Endothelial cell of hepatic sinusoid (primary cell): ENCODE results near the gene CST8.

Experiments used
- in situ Hi-C: cut with HindIII; loops from 2 replicates; pipeline ENCODE4 v1.10.0; 2017; ENCODE audit warnings: low sequenced_read_pairs

The CST8 gene

GRCh38 chr20:23475395-23475794 lies 15.5 kb upstream of the CST8 start:
- in situ Hi-C loops, result no loop called here

DNA sequence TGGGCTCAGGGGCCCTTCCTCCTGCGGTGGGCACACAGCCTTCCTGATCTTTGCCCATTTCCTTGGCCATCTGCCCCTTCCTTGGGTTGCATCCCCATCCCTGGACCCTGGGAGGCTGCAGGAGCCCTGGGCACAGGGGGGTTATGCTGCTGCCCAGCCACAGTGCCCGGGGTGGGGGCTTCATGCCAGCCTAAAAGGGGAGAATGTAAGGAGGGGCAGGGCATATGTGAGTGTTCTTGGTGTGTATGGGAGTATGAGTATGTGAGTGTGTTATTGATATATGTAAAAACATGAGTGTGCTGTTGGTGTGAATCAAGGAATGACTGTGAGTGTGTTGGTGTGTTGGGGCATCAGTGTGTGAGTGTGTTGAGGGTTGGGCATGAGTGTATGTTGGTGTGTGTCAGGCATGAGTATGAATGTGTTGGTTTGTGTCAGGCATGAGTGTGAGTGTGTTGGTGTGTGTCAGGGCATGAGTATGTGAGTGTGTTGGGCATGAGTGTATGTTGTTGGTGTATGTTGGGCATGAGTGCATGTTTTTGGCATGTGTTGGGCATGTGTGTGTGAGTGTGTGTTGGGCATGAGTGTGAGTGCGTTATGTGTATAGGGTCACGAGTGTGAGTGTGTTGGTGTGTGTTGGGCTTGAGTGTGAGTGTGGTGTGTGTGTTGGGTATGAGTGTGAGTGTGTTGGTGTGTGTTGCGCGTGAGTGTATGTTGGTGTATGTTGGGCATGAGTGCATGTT lies 14.7 kb upstream of the CST8 start:
- in situ Hi-C loops, result no loop called here

DNA sequence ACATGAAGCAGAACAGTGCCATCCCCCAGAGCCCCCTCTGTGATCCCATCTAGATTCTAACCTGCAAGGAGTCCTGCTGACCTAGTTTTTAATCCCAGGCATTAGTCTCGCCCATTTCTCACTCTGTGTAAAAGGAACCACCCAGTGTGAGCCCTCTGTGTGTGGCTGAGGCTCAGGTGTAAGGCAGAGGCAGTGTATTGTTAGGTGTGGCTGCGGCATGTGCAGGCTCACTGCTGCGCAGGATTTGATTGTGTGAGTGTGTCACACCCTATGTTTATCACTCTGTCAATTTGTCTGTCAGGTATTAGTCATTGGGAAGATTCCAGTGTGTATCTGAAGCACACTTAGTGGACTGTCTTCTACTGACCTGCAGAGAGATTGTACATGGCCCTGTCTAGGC lies 13.7 kb upstream of the CST8 start:
- in situ Hi-C loops, result no loop called here

GRCh38 chr20:23479043-23479442 lies 11.9 kb upstream of the CST8 start:
- in situ Hi-C loops, result no loop called here

- in situ Hi-C loops, result no loop called here
Observed at GRCh38 chr20:23482138-23482537, 8.8 kb upstream of the CST8 start.

DNA sequence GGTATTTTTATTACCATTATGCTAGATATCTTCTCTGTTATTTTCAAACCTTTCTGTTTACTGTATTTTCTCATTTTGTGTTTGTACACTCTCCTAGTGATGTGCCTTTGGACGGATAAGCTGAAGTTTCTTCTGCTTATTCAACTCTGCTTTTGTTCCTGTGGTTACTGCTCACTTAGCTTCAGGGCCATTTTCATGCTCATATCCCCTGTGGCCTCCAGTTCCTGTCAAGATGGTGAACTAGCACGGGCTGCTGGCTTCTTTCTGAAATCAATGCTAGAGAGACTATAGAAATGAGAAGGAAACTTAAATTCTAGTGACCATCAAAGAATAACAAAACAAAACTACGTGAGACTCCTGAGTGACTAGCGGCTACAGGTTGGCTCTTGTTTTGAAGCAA lies 6.8 kb upstream of the CST8 start:
- in situ Hi-C loops, result no loop called here

DNA sequence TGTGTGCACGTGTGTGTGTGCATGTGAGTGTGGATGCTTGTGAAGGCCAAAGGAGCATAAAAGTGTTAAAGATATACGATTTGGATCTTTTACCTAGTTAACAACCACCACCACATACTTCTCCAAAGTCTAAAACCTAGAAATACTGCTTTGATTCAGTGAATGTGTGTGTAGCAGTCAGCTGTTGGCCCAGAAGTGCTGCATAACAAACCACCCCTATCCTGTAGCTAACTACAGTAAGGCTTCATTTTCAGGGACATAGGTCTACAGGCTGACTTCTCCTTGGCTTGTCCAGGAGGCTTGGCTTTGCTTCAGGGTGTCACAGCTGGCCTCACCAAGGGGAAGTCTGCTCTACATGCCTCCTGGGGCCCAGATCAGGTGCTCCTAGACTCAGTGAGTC lies 2.4 kb upstream of the CST8 start:
- in situ Hi-C loops, result no loop called here

DNA sequence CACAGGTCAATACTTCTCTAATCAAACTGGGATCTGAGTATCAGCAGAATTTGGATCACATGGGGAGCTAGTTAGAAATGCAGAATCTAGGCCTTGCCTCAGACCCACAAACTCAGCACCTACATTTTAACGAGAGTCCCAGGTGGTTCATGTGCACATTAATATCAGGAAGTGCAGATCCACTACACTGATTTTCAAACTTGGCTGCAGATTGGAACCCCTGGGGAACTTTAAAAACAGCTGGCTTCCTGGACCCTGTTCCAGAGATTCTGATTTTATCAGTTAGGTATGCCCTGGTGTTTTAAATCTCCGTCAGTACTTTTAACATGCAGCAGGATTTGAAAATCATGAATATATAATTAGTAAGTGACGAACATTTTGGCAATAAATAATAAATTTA lies 1.9 kb upstream of the CST8 start:
- in situ Hi-C loops, result no loop called here

GRCh38 chr20:23492292-23492691 lies 1.4 kb downstream of the CST8 start:
- in situ Hi-C loops, result no loop called here

DNA sequence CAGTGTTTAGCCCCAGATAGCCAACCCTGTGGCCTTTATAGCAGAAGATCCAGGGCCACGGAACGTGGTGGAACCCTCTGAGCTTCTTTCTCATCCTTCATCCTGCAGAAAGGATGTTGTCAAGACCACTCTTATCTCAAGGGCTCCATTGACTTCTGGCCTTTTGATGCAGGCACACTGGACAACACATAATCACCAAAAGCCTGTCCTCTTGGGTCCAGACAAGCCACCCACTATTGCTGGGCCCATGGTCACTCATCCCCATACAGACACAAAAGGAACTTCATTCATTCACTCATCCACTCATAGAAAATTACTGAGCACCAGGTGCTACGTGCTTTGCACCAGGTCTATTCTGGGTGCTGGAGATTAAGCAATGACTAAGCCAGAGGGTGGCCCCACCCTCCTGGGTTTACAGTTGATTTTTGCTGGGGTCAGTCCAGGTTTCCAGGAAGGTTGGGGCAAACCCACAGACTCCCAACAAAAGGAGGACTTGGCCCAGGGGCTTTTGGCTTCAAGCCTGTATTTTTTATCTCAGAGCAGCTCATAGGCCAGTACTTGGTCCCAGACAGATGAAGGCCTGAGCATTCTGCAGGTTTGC lies 2.4 kb downstream of the CST8 start:
- in situ Hi-C loops, result no loop called here

- in situ Hi-C loops, result no loop called here
Observed at GRCh38 chr20:23497536-23497935, 6.6 kb downstream of the CST8 start.

DNA sequence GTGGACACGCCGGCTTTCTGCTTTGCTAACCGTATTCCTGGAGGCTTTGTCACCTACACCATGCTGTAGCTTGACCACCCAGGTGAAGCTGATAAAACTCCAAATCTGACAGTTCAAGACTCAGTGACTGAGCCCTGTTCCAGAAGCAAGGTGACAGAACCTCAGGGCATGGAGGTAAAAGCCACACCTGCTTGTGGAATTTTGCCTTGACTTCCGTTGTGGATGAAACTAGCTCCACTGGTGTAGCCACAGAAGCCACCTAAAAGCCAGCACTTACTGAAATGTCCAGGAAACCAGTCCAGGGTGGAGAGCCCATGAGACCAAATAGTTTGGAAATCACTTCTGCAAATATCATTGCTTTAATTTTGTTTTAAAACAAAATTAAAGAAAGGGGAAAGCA lies 11.0 kb downstream of the CST8 start:
- in situ Hi-C loops, result loop anchor here (10.0 kb wide), 1 partner anchor 1157 kb away; no protein-coding TSS in a partner anchor

- in situ Hi-C loops, result loop anchor here (10.0 kb wide), 1 partner anchor 1159 kb away; no protein-coding TSS in a partner anchor
Observed at GRCh38 chr20:23503649-23504048, 12.7 kb downstream of the CST8 start.

DNA sequence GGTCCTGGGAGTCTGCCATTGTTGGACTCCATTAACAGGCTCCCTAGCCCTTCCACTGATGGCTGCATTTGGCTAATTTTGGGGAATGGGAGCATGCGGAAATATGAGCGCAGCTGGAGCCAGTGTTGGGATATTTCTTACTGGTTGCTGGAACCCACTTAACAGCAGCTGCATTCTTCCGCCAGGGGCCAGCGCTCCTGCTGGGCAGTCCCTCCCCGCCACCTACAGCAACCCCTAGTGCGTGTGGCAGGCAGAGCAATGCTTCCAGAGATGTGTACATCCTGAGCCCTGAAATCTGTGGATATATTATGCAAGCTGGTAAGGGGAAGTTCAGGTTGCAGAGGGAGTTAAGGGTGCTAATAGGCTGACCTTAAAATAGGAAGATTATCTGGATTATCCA lies 16.4 kb downstream of the CST8 start:
- in situ Hi-C loops, result loop anchor here (10.0 kb wide), 1 partner anchor 1163 kb away; no protein-coding TSS in a partner anchor

DNA sequence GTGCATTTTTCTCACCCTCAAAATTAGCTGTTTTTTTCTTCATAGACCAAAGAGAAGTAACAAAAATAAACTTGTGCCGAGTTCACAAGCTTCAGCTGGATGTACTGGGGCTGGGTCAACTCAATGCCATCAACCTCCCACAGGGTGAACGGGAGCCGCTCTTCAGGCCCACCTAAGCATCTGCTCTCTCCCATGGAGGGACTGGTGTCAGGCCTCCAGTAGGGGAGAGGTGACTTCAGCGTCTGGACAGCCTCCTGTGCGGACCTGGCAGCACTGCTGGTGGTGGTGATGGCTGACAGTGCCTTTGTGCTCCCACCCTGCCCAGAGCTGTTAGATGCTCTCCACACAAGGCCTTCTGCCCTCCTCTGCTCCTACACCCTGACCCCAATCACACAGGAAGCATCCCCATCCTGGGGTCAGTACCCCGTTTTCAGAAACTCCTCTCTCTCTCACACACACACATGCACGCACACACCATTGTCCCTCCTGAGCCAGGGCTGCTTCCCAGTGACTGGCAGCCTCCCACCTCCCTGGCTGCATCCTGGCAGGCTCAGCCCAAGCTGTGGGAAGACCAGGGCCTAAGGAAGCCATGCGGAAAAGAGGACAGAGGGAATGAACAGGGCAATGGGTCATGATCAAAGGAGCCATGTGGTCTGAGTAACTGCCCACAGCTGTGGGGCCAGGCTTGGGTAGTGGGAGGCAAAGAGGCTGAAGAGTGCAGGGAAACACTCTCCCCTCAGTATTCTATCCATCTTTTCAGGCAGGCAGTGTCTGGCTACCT lies 17.7 kb downstream of the CST8 start:
- in situ Hi-C loops, result loop anchor here (10.0 kb wide), 1 partner anchor 1164 kb away; no protein-coding TSS in a partner anchor

DNA sequence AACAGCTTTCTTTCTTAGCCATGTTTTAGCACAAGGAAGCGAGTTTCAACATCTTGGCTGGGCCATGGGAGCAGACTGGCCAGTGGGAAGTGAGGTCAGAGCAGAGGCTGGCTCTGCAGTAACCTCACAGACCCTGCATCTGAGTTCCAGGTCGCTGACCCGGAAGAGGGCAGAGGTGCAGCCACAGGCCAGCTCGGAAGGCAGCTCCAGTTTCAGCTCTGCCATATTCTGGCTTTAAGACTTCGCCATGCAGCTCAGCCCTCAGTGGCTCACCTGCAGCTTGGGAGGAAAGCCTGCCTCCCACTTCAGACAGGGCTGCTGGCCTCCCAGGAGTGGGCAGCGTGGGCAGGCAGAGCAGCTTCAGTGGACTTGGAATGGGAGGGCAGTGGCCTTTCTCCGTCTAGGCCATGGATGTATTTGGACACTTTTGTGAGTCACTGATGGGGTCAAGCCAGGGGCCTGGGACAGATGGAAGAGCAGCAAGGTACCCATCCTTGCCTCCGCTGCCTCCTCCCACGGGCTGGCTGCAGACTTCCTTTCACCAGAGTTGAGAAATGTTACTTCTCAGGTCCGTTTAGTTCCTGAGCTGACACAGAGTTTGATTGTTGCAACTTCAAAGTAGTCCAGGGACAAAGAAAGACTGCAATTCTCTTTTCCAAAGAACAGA lies 18.5 kb downstream of the CST8 start:
- in situ Hi-C loops, result loop anchor here (10.0 kb wide), 1 partner anchor 1165 kb away; no protein-coding TSS in a partner anchor

- in situ Hi-C loops, result loop anchor here (10.0 kb wide), 1 partner anchor 1165 kb away; no protein-coding TSS in a partner anchor
Observed at GRCh38 chr20:23510000-23510590, 19.2 kb downstream of the CST8 start.

DNA sequence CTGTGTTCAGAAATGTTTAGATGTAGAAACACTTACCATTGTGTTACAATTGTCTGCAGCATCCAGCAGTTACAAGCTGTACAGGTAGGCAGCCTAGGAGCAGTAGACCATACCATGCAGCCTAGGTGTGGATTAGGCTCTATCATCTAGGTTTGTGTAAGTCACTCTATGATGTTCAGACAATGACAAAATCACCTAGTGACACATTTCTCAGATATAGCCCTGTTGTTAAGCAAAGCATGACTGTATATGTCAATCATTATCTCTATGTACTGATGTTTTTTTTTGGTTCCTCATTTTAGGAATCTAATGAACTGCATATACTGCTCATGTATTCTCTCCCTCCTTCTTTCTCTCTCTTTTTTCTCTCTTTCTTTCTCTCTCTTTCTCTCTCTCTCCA lies 22.2 kb downstream of the CST8 start:
- in situ Hi-C loops, result no loop called here

DNA sequence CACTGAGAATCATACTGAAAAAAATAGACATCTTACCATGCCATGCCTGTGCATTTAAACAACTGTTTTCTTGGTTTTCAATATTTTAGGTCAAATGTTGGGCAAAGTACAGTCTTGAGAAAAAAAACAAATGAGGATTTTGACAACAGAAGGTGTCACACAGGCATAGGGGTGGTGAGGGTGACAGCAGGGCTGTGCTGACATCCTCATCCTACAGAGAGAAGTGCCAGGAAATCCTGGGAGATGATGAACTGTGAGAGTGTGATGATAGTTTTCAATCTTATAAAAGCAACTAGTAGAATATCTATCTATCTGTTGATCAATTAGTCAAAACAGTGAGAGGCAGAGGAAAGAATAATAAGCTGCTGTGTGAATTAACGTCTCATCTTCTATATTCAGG lies 23.9 kb downstream of the CST8 start:
- in situ Hi-C loops, result no loop called here

GRCh38 chr20:23515250-23515939 lies 24.5 kb downstream of the CST8 start:
- in situ Hi-C loops, result no loop called here
